Measurements from ENCODE around the gene TNFSF12. TPM values are rescaled to one million over a fixed set of nuclear protein-coding genes. Genes with fewer than 3 reads are reported as not detected.

TNFSF12 gene
- total RNA-seq, 2 experiments from 2014 or later: 11.6 to 15.1 TPM

Other genes with a start within 250 kb of the TNFSF12 start
- gene EIF5A, start 241.4 kb upstream of the TNFSF12 start, total RNA-seq: 1,000 to 10,000 TPM; 1,429 to 1,492 TPM
- 10 to 100 TPM; 58.4 to 62.6 TPM for gene GPS2, start 233.7 kb upstream of the TNFSF12 start, total RNA-seq
- gene NEURL4, start 219.7 kb upstream of the TNFSF12 start, total RNA-seq: 10 to 100 TPM; 44.1 to 46.0 TPM
- gene ACAP1, start 212.5 kb upstream of the TNFSF12 start, total RNA-seq: 100 to 1,000 TPM; 235 to 238 TPM
- 1 to 10 TPM; 4.0 to 4.5 TPM for gene KCTD11, start 196.9 kb upstream of the TNFSF12 start, total RNA-seq
- gene TMEM95, start 193.9 kb upstream of the TNFSF12 start, total RNA-seq: not detected
- gene TNK1, start 168.0 kb upstream of the TNFSF12 start, total RNA-seq: 1 to 10 TPM; 4.3 to 5.0 TPM
- 10 to 100 TPM; 63.0 to 66.8 TPM for gene PLSCR3, start 154.5 kb upstream of the TNFSF12 start, total RNA-seq
- 10 to 100 TPM; 42.7 to 44.3 TPM for gene TMEM256, start 145.0 kb upstream of the TNFSF12 start, total RNA-seq
- gene NLGN2, start 141.2 kb upstream of the TNFSF12 start, total RNA-seq: 1 to 10 TPM; 8.8 to 9.3 TPM
- not detected for gene SPEM1, start 128.7 kb upstream of the TNFSF12 start, total RNA-seq
- not detected for gene SPEM2, start 123.4 kb upstream of the TNFSF12 start, total RNA-seq
- not detected for gene SPEM3, start 120.2 kb upstream of the TNFSF12 start, total RNA-seq
- gene TMEM102, start 113.6 kb upstream of the TNFSF12 start, total RNA-seq: 10 to 100 TPM; 10.4 TPM
- 1 to 10 TPM; 7.6 to 9.2 TPM for gene FGF11, start 109.5 kb upstream of the TNFSF12 start, total RNA-seq
- 10 to 100 TPM; 10.6 to 11.3 TPM for gene CHRNB1, start 104.0 kb upstream of the TNFSF12 start, total RNA-seq
- gene ZBTB4, start 69.4 kb upstream of the TNFSF12 start, total RNA-seq: 10 to 100 TPM; 16.7 TPM
- gene SLC35G6, start 67.6 kb upstream of the TNFSF12 start, total RNA-seq: not detected
- gene POLR2A, start 64.7 kb upstream of the TNFSF12 start, total RNA-seq: 100 to 1,000 TPM; 198 to 200 TPM
- 1 to 10 TPM; 6.3 to 7.3 TPM for gene TNFSF13, start 9.7 kb downstream of the TNFSF12 start, total RNA-seq
- gene SENP3, start 12.9 kb downstream of the TNFSF12 start, total RNA-seq: 100 to 1,000 TPM in 1 of 2 experiments, 10 to 100 TPM in 1; 96.5 to 100 TPM
- 1 to 10 TPM; 6.6 to 6.7 TPM for gene CD68, start 30.6 kb downstream of the TNFSF12 start, total RNA-seq
- gene MPDU1, start 34.8 kb downstream of the TNFSF12 start, total RNA-seq: 10 to 100 TPM; 72.8 to 77.2 TPM
- under 1 TPM; 0.28 to 0.35 TPM for gene SOX15, start 41.0 kb downstream of the TNFSF12 start, total RNA-seq
- 10 to 100 TPM; 35.5 to 37.0 TPM for gene FXR2, start 65.8 kb downstream of the TNFSF12 start, total RNA-seq
- gene SAT2, start 78.8 kb downstream of the TNFSF12 start, total RNA-seq: 10 to 100 TPM; 15.4 to 15.5 TPM
- gene SHBG, start 81.1 kb downstream of the TNFSF12 start, total RNA-seq: not detected
- under 1 TPM in 1 of 2 experiments, not detected in 1; 0.10 TPM for gene ATP1B2, start 101.9 kb downstream of the TNFSF12 start, total RNA-seq
- 100 to 1,000 TPM; 137 to 142 TPM for gene TP53, start 138.4 kb downstream of the TNFSF12 start, total RNA-seq
- gene WRAP53, start 139.4 kb downstream of the TNFSF12 start, total RNA-seq: 10 to 100 TPM; 22.8 to 27.4 TPM
- gene EFNB3, start 156.1 kb downstream of the TNFSF12 start, total RNA-seq: not detected
- gene DNAH2, start 168.7 kb downstream of the TNFSF12 start, total RNA-seq: under 1 TPM; 0.04 to 0.14 TPM

All from activated naive CD8-positive, alpha-beta T cell treated with anti-CD3 and anti-CD28 coated beads for 36 hours (primary cell).